Gastrocnemius medialis (tissue), 4 donors: Measurements from ENCODE around the gene CALHM3. TPM values are rescaled to one million over a fixed set of nuclear protein-coding genes. Genes with fewer than 3 reads are reported as not detected.

Source experiments
- ATAC-seq, 2 donors: fragments of 150-250 bp; one replicate each; pipeline ENCODE4 v1.9.1; 2016
- DNase-seq, 2 donors: peaks; one replicate each; pipeline ENCODE4 v3.0.0-alpha.2; 2019
- H3K27ac ChIP-seq, 4 donors: fragments of 200-600 bp; sonication (generic); 1 replicate in 1 of 4; 2 replicates in 3 of 4; pipeline ENCODE4 v1.5.1; 2016 to 2018; ENCODE audit warnings: mild to moderate bottlenecking in 2 of 4, moderate library complexity in 1 of 4
- H3K27me3 ChIP-seq, 3 donors: fragments of 200-600 bp; sonication (generic) in 2 of 3; 1 replicate in 1 of 3; 2 replicates in 2 of 3; pipeline versions ENCODE4 v1.5.1 to v1.6.0; 2016 to 2019; ENCODE audit warnings: mild to moderate bottlenecking in 1 of 3, moderate library complexity in 1 of 3
- H3K36me3 ChIP-seq, 2 donors: fragments of 200-600 bp; sonication (generic) in 1 of 2; one replicate each; pipeline ENCODE4 v1.5.1; 2017 to 2018
- H3K4me1 ChIP-seq, 2 donors: fragments of 200-600 bp; sonication (generic) in 1 of 2; one replicate each; pipeline ENCODE4 v1.5.1; 2016 to 2017; ENCODE audit warnings: mild to moderate bottlenecking in 2 of 2
- H3K4me3 ChIP-seq, 4 donors: fragments of 200-600 bp; sonication (generic) in 3 of 4; 1 replicate in 1 of 4; 2 replicates in 3 of 4; pipeline ENCODE4 v1.5.1; 2016 to 2019; ENCODE audit warnings: mild to moderate bottlenecking in 2 of 4
- H3K9me3 ChIP-seq, 3 donors: fragments of 200-600 bp; sonication (generic) in 2 of 3; 1 replicate in 1 of 3; 2 replicates in 2 of 3; pipeline ENCODE4 v1.5.1; 2016 to 2019
- POLR2A ChIP-seq, 2 donors: fragments of 450-650 bp; IDR thresholded peaks; one replicate each; pipeline ENCODE4 v1.6.1; 2017; ENCODE audit warnings: antibody characterized with exemption in 2 of 2, mild to moderate bottlenecking in 2 of 2, moderate library complexity in 2 of 2
- in situ Hi-C, 4 donors: fragments of 200-750 bp; cut with MboI; loops; one replicate each; pipeline versions ENCODE4 v1.15.0 to v1.8.0; 2017; ENCODE audit warnings: low sequenced_read_pairs in 4 of 4
- intact Hi-C: fragments of 100-400 bp; cut with DNase I; formaldehyde crosslinking; loops from one replicate; pipeline ENCODE4 v1.15.1; 2023; ENCODE audit warnings: low total_unique reads
- total RNA-seq, 4 donors: library from RNA; depleted of rRNA; stranded (reverse); fragments of >200 nt; gene quantifications; one replicate each; pipeline versions ENCODE4 v1.1.0 to v1.2.3, GENCODE V29; 2016
- TF ChIP-seq, protein P1 (sequence below), 5 experiments: fragments of 450-650 bp in 3 of 5; fragments of 200-600 bp in 2 of 5; sonication (generic) in 2 of 5; IDR thresholded peaks in 4 of 5; conservative IDR thresholded peaks in 1 of 5; 1 replicate in 4 of 5; 2 replicates in 1 of 5; pipeline ENCODE4 v1.5.1; 2016 to 2019; ENCODE audit warnings: antibody characterized with exemption in 5 of 5, mild to moderate bottlenecking in 3 of 5, moderate library complexity in 3 of 5

Gene CALHM3
- total RNA-seq, 4 donors from 2014 or later, result not detected

DNA sequence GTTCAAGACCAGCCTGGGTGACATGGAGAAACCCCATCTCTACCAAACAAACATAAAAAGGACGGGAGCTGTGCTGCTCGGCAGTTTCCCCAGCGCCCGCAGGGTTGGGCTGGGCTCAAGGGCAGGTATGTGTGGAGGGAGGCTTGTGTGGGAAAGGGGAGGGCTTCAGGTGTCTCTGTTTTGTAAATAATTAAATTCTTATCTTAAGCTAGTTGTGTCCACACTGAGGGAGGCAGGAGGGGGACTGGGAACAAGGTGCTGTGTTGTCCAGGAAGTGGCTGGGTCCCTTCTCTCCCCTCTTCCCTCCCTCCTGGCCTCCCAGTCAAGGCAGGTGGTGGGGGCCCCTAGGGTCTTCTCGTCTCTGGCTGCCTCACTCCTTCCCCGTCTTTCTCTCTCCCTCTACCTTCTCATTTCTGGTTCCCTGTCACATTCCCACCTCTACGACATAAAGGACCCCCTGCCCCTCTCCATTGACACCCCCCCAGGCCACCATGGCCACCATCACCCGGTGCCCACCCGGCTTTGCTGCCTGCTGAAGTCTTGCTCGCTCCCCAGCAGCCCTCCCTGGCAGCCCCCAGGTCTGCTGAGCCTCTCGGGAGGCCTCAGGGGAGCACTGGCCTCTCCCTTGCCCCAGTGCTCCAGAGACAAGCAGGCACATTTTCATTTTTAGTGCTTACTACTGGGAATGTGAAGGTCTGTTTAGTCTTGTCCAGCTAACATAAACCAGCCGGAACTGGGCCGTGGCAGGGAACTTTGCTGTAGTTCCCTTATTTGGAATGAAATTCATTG, 33.7 kb upstream of the CALHM3 start:
- in situ Hi-C loops (no loop called here), intact Hi-C loops (no loop called here)
- no peak for TF ChIP-seq POLR2A (IDR thresholded peaks at IDR 0.05)
- TF ChIP-seq, protein P1, sequence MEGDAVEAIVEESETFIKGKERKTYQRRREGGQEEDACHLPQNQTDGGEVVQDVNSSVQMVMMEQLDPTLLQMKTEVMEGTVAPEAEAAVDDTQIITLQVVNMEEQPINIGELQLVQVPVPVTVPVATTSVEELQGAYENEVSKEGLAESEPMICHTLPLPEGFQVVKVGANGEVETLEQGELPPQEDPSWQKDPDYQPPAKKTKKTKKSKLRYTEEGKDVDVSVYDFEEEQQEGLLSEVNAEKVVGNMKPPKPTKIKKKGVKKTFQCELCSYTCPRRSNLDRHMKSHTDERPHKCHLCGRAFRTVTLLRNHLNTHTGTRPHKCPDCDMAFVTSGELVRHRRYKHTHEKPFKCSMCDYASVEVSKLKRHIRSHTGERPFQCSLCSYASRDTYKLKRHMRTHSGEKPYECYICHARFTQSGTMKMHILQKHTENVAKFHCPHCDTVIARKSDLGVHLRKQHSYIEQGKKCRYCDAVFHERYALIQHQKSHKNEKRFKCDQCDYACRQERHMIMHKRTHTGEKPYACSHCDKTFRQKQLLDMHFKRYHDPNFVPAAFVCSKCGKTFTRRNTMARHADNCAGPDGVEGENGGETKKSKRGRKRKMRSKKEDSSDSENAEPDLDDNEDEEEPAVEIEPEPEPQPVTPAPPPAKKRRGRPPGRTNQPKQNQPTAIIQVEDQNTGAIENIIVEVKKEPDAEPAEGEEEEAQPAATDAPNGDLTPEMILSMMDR (IDR thresholded peaks at IDR 0.05 in 4 of 5, conservative IDR thresholded peaks at IDR 0.05 in 1 of 5), result no peak
- Histone ChIP-seq H3K27ac (no peak overlapping the region), H3K4me3 (no peak overlapping the region), H3K36me3 (no peaks in the 10 kb centered on the region), H3K9me3 (no peaks in the 10 kb centered on the region), H3K4me1 (no peaks in the 10 kb centered on the region), H3K27me3 (no peaks in the 10 kb centered on the region)
- DNase-seq (no peak), ATAC-seq (no peak)

- Histone ChIP-seq H3K36me3 (no peaks in the 10 kb centered on the region), H3K9me3 (no peaks in the 10 kb centered on the region), H3K27me3 (no peaks in the 10 kb centered on the region), H3K4me1 (no peaks in the 10 kb centered on the region), H3K4me3 (no peak overlapping the region), H3K27ac (no peak overlapping the region)
- TF ChIP-seq, protein P1 (IDR thresholded peaks at IDR 0.05 in 4 of 5, conservative IDR thresholded peaks at IDR 0.05 in 1 of 5), result no peak
- no peak for TF ChIP-seq POLR2A (IDR thresholded peaks at IDR 0.05)
- ATAC-seq (no peak), DNase-seq (no peak)
- in situ Hi-C loops (no loop called here), intact Hi-C loops (no loop called here)
Observed at GRCh38 chr10:103512166-103512565, 33.1 kb upstream of the CALHM3 start.

DNA sequence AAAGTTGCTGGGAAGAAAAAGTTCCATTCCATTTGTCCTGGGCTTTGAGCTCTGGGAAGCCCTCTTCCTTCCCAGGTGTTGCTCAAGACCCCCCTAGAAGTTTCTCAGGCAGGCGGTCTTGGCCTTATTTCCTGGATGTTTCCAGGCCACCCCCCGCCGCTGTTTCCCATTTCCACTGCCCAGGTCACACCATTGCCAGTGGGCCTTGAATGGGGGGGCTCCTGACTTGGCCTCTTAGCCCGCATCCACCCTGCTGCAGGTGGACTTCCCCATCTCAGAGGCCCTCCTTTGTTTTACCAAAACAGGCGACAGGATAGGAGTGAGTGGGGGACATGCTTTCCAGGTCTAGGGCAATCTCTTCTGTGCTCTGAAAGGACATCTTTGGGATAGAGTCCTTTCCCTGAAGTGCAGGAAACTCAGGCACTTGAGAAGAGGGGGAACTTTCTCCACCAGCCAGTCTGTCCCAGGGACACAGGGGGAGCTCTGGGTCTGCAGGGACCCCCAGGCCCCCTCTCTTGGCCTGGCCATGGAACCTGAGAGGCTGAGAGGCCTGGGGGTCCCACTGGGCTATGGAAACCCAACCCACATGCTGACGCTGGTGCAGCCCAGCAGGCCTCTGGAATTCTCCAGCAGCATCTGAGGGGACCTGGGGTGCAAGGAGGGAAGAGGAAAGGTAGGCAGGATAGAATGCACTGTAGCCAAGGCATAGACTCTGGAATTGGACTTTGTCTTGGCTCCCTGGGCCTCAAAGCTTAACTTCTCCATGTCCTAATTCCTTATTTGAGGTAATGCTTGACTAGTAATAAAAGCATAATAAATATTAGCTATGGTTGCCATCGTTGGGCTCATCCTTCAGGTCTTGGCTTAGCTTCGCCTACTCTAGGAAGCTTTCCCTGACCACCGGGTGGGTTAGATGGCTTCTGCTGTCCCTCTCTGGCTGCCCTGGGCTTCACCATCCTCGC, 32.0 kb upstream of the CALHM3 start:
- in situ Hi-C loops, result no loop called here
- DNase-seq (no peak), ATAC-seq (no peak)
- no peak overlapping the region for H3K27ac ChIP-seq
- no peaks in the 10 kb centered on the region for H3K27me3 ChIP-seq
- H3K4me3 ChIP-seq, result no peak overlapping the region
- TF ChIP-seq, protein P1 (IDR thresholded peaks at IDR 0.05 in 4 of 5, conservative IDR thresholded peaks at IDR 0.05 in 1 of 5), result no peak
- TF ChIP-seq POLR2A (IDR thresholded peaks at IDR 0.05), result no peak
- H3K9me3 ChIP-seq, result no peaks in the 10 kb centered on the region
- H3K4me1 ChIP-seq, result no peaks in the 10 kb centered on the region
- no peaks in the 10 kb centered on the region for H3K36me3 ChIP-seq
- intact Hi-C loops, result no loop called here

GRCh38 chr10:103510046-103510685, 31.1 kb upstream of the CALHM3 start:
- Histone ChIP-seq H3K9me3 (no peaks in the 10 kb centered on the region), H3K36me3 (no peaks in the 10 kb centered on the region), H3K4me3 (no peak overlapping the region), H3K27ac (no peak overlapping the region), H3K4me1 (no peaks in the 10 kb centered on the region), H3K27me3 (no peaks in the 10 kb centered on the region)
- no peak for DNase-seq
- no peak for ATAC-seq
- in situ Hi-C loops (no loop called here), intact Hi-C loops (no loop called here)
- TF ChIP-seq, protein P1 (IDR thresholded peaks at IDR 0.05 in 4 of 5, conservative IDR thresholded peaks at IDR 0.05 in 1 of 5), result no peak
